HG03135 (cell line): ENCODE measurements around the gene NAB2.

Experiments
- ATAC-seq: cut with Tn5 transposase; IDR thresholded peaks from one replicate; pipeline ENCODE4 v1.9.1; 2021; ENCODE audit warnings: mild to moderate bottlenecking, moderate library complexity; ENCODE audit not compliant: unreplicated experiment

Gene NAB2

DNA sequence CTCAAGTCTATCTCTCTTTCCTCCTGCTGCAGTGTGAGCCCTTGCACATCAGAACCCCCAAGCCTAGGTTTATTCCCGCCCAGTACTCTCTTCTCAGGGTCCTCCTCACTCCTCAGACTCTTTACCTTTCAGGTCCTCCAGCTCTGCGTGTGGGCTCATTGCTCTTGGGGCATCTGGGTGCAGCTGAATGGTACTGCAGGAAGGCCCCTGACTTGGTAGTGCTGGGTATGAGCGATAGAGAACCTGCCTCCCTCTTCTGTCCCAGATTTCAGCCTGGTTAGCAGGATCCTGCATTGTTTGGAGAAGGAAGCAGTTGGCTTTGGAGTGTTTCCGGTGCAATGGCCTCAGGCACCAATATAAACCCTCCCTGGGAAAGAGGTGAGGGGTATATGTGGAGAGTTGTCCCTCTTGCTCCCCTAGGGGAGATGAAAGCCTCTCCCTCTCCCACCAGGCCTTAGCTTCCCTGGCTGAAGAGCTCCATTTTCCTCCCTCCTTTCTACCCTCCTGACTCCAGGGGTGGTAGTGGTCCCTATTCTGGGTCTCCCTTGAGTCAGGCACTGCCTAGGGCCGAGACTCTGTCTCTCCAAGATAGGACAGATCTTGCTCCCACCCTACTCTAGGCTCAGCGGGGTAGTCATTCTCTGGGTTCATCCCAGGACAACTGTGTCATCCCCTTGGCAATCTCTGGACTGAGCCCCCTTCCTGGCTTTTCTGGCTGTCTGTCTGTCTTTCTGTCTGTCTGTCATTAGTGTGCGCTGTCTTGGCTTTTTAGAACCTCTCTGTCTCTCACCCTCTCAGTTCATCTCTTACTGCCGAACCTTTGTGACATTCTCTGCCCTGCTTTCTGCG, 43.2 kb downstream of the NAB2 start:
- no peak for ATAC-seq

DNA sequence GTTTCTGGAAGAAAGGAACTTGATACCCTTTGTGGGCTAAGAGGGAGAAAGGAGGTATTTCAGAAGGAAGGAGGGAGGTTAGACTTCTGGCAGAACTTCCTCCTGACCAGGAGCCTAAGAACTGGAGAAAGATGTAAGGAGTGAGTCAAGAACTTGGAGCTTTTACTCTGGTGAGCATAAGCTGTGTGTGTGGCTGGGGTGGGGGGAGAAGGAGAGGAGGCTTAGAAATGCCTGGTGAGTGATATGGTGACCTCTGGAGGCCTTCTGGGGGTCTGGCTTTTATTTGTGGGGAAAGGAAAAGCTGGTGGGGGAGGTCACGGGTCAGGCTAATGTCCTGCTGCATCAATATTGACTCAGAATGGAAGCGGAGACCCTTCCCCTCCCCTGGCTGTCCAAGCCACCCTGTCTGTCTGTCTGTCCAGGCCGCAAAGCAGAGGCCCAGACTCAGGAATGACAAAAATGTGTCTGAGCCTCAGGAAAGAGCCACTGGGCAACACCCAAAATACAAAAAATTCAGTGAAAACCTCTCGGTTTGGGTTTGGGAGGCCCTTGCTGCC, 44.2 kb downstream of the NAB2 start:
- no peak for ATAC-seq

DNA sequence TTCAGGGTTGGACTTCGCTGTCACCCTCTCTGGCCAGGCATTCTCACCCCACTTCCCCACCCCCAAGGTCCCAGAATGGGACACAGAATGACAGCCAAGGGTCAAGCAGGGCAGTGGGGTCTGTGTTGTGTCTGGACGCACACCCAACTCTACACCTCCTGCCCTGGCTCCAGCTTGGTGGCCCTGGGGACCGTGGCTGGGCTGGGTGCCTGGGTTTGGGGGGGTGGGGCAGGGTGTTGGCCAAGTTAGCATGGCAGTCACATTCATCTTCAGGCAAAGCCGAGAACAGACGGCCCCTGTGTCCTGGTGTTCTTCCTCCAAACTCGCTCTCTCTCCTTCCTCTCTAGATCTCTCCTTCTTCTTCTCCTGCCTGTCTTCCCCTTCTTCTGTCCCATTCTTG, 45.0 kb downstream of the NAB2 start:
- ATAC-seq: no peak

DNA sequence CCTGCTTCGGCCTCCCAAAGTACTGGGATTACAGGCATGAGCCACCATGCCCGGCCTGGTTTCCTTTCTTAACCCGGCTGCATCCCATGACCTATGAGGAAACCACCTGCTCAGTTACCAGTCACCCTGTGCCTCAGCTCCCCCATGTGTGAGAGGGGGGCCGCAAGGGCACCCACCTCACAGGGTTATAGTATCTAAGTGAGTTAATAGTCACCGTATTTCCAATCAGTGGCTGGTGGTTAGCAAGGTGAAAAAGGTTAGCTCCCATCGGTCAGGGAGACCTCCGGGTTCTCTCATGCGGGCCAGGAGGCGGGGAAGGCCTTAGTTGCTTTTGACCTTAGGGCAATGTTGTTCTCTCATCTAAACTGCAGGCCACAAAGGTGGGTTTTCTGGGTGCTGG, 46.0 kb downstream of the NAB2 start:
- no peak for ATAC-seq

DNA sequence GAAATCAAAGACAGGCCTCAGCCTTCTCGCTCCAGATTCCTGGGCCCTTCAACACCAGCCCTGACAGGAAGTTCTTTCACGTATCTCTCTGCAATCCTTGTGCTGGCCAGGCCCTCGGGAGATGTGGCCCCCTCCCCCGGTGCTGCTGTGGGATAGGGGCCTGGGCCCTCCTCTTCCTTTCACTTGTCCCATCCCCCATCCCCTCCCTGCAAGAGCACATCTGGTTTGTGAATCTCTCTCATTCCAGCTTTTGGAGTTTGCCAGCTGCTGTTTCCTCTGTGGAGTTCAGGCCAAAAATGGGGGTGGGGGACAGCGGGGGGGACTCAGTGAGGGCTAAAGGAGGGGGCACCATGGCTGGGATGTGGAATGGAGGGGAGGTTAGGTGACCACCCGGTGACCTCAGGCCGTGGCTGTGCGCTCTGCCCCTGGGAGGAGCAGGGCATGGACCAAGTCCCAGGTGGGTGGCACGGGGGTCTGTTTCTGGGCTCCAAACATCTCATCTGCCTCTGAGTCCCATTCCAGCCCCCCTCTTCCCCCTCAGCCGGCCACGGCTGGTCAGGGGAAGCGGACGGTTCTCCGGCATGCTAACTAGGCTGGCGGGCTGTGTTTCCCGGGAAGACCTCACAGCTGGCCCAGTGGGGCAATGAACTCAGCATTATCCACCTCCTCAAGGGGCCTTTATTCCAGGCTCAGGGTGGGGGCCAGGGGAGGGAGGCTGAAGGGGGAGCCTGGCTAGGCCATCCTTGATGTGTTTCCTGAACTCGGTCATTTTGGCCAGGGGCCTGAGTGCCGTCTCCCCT, 46.8 kb downstream of the NAB2 start:
- no peak for ATAC-seq

DNA sequence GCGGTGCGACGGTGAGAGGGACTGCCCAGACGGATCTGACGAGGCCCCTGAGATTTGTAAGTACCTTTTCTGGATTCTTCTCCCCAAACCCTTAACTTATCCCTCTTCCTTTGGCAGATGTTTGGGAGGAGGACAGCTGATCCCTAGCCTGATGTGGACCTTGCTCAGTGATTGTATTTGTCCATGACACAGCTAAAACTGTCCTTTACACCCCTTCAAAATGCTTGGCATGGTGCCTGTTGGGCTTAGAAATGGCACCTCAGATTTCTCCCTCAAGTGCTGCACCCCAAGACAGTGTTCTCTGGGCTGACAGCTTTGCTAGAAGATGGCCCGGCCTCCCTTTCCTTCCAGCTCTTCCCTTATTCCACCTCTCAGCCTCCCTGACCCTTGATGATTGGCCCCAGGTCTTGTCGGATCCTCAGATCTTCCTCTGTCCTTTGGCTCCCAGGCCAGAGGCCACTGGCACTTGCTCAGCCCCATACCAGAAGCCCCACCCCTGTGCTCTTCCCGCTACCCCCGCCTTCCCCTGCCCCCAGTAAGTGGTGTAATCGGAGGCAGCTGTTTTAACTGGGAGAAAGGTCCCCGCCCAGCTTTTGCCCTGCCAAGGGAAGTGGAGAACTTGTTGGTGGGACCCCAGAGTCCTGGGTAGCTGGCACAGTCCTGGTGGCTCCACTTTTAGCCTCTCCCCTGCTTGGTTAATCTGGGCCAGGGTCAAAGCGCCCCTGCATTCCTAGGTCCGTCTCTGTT, 49.8 kb downstream of the NAB2 start:
- ATAC-seq: no peak

DNA sequence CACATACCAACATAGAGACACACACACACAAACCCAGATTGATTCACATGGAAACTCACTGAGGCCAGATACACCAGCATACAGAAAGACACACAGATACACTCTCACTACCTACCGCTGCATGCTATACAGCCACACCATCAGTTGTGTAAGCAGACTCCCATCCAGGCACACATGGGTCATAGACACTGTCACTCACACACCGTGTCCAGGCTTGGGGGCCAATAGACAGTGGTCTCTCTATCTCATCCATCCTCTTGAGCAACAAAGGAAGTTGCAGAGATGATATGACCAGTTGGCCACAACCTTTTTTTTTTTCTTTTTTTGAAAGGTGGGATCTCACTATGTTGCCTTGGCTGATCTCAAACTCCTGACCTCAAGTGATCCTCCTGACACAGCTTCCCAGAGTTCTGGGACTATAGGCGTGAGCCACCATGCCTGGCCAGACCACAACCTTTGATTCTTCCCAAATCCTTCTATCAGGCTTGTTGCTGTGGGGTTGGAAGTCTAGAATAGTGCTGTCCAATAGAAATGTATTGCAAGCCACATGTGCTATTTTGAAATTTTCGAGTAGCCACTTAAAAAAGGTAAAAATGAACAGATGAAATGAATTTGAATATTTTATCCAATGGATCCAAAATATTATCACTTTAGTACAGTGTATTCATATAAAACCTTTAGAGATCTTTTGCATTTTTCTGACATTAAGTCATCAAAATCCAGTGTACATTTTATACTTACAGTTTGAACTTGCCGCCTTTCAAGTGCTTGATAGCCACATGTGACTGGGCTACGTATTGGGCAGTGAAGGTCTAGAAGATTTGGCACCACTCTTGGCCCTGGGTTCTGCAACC, 51.1 kb downstream of the NAB2 start:
- no peak for ATAC-seq

DNA sequence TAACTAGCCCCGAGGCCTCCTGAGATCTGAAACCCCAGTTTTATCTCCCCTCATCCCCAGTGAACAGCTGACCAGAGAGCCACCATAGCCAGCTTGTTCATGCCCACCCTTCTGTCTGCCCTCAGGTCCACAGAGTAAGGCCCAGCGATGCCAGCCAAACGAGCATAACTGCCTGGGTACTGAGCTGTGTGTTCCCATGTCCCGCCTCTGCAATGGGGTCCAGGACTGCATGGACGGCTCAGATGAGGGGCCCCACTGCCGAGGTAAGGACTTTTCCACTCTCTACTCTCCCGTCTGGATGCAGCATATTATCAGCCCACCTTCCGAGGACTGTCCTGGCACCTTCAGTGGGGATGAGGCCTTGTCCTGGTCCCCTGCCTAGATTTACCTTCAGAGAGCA, 52.3 kb downstream of the NAB2 start:
- no peak for ATAC-seq

DNA sequence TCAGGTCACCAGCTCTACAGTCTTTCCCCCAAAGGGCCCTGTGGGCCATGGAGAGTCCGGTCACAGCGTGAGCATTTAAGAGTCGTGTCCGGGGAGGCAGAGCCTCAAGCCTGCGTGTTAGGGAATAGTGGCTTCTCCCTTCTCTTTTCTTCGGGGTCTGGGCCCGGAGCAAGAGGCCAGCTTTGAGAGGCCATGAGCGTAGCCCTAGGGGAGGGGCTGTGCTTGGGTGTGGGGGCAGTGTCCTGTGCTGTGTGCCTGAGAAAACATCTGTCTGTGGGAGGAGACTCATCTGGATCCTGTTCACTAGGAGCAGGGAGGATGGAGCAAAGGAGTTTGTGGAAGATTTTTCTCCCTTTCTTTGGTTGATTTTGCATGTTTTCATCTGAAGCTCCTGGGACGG, 53.2 kb downstream of the NAB2 start:
- ATAC-seq: no peak

DNA sequence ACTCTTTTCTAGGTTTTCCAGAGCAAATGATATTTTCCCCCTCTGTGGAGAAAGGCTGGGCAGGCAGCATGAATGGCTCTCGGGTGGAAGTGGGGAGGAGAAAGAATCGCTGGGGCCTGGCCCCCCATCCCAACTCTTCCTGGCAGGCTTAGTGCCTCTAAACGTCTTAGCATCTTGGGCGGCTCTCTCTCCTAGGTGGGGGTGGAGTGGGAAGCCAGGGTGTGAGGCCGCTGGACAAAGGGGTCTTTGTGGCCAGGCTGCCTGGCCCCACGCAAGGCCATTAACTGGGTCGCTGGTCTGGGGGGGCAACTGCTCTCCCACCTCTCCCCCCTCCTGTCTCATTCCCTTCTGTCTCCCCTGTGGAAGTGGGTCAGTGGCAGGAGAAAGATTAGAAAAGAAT, 53.8 kb downstream of the NAB2 start:
- ATAC-seq: no peak

DNA sequence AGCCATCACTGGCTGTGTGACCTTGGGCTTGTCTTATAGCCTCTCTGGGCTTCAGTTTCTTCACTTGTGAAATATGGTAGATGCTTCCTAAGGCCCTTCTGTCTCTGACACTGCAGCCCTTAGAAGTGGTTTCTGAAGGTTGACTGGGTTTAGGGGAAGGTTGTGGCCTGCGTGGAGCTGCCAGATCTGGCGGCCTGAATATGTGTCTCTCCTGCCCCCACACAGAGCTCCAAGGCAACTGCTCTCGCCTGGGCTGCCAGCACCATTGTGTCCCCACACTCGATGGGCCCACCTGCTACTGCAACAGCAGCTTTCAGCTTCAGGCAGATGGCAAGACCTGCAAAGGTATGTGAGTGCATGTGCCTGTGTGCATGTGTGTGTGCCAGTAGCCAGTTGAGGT, 54.5 kb downstream of the NAB2 start:
- ATAC-seq: no peak
